Mammary epithelial cell (primary cell): ENCODE results near the gene COL11A2.

Experiments used
- EZH2 ChIP-seq: IDR thresholded peaks from 2 replicates; pipeline ENCODE4 v1.6.1; 2012; ENCODE audit warnings: low read length, inconsistent platforms, borderline replicate concordance
- TF ChIP-seq, protein P1 (sequence below), 2 donors: IDR thresholded peaks in 1 of 2; conservative IDR thresholded peaks in 1 of 2; 2 replicates each; pipeline ENCODE4 v1.5.1; 2011 to 2012; ENCODE audit warnings: inconsistent platforms in 2 of 2, low read length in 2 of 2, mild to moderate bottlenecking in 2 of 2, control low read depth in 1 of 2, low read depth in 1 of 2; ENCODE audit not compliant: insufficient read depth in 1 of 2; ENCODE audit errors: extremely low read depth in 1 of 2

DNA sequence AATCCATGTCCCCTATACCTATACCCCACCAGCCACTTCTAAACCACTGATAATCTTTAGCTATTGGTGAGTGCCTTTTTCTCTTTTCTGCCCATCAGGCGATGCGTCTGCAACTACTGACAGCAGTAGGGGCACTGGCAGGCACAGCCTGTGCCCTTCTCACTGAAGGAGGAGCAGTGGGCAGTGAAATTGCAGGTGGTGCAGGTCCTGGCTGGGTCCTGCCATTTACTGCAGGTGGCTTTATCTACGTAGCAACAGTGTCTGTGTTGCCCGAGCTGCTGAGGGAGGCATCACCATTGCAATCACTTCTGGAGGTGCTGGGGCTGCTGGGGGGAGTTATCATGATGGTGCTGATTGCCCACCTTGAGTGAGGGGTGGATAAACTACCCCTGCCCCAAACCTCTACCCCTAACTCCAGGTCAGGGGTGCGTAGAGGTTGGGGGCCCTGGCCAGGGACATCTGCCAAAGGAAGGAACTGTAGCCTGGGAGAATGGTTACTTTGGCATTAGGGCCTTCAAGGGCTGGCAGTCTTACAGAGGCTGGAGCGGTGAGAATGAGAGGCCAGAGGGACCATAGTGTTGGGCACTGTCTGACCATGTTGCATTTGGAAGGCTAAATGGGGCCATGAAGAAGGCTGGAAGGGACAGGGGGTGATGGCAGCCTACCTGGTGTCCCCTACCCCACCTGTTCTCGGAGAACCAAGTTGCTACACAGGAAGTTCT, 11.3 kb upstream of the COL11A2 start:
- TF ChIP-seq, protein P1, sequence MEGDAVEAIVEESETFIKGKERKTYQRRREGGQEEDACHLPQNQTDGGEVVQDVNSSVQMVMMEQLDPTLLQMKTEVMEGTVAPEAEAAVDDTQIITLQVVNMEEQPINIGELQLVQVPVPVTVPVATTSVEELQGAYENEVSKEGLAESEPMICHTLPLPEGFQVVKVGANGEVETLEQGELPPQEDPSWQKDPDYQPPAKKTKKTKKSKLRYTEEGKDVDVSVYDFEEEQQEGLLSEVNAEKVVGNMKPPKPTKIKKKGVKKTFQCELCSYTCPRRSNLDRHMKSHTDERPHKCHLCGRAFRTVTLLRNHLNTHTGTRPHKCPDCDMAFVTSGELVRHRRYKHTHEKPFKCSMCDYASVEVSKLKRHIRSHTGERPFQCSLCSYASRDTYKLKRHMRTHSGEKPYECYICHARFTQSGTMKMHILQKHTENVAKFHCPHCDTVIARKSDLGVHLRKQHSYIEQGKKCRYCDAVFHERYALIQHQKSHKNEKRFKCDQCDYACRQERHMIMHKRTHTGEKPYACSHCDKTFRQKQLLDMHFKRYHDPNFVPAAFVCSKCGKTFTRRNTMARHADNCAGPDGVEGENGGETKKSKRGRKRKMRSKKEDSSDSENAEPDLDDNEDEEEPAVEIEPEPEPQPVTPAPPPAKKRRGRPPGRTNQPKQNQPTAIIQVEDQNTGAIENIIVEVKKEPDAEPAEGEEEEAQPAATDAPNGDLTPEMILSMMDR (conservative IDR thresholded peaks at IDR 0.05 in 1 of 2, IDR thresholded peaks at IDR 0.05 in 1 of 2; ENCODE audit: extremely low read depth in 1 of 2, insufficient read depth in 1 of 2, low read depth in 1 of 2, low read length in 2 of 2) = no peak
- TF ChIP-seq EZH2 = no peak
